ENCODE measurements around the gene CABYR. TPM values are rescaled to one million over a fixed set of nuclear protein-coding genes. Genes with fewer than 3 reads are reported as not detected.

CABYR gene
- total RNA-seq, 1 donor from 2014 or later = 0.74 TPM

GRCh38 chr18:24177499-24178133 is 38.8 kb downstream of the CABYR start:
- TF ChIP-seq, protein P1, sequence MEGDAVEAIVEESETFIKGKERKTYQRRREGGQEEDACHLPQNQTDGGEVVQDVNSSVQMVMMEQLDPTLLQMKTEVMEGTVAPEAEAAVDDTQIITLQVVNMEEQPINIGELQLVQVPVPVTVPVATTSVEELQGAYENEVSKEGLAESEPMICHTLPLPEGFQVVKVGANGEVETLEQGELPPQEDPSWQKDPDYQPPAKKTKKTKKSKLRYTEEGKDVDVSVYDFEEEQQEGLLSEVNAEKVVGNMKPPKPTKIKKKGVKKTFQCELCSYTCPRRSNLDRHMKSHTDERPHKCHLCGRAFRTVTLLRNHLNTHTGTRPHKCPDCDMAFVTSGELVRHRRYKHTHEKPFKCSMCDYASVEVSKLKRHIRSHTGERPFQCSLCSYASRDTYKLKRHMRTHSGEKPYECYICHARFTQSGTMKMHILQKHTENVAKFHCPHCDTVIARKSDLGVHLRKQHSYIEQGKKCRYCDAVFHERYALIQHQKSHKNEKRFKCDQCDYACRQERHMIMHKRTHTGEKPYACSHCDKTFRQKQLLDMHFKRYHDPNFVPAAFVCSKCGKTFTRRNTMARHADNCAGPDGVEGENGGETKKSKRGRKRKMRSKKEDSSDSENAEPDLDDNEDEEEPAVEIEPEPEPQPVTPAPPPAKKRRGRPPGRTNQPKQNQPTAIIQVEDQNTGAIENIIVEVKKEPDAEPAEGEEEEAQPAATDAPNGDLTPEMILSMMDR (IDR thresholded peaks at IDR 0.05) = no peak
- TF ChIP-seq POLR2AphosphoS5 (IDR thresholded peaks at IDR 0.05; ENCODE audit: insufficient read depth in 1 of 2, low read depth in 1 of 2) = no peak
- TF ChIP-seq POLR2A (IDR thresholded peaks at IDR 0.05) = no peak
- intact Hi-C loops (cut with DNase I) = no loop called here
- Histone ChIP-seq H3K4me3 (no peak overlapping the region), H3K9me3 (no peaks in the 10 kb centered on the region), H3K4me1 (no peaks in the 10 kb centered on the region), H3K27ac (no peak overlapping the region), H3K27me3 (no peaks in the 10 kb centered on the region), H3K36me3 (peaks cover 0 to 22% of the 10 kb centered on the region in 2 donors)
- no peak for DNase-seq (ENCODE audit: extremely low spot score in 2 of 2)

- H3K27ac ChIP-seq = no peak overlapping the region
- intact Hi-C loops (cut with DNase I) = no loop called here
- DNase-seq (ENCODE audit: extremely low spot score in 2 of 2) = no peak
These were observed 41.2 kb downstream of the CABYR start for GRCh38 chr18:24180048-24180447.

GRCh38 chr18:24181806-24182205 is 42.9 kb downstream of the CABYR start:
- Histone ChIP-seq H3K9me3 (no peaks in the 10 kb centered on the region), H3K27ac (no peak overlapping the region), H3K27me3 (no peaks in the 10 kb centered on the region), H3K4me3 (no peak overlapping the region), H3K36me3 (peaks cover 0 to 22% of the 10 kb centered on the region in 2 donors), H3K4me1 (no peaks in the 10 kb centered on the region)
- TF ChIP-seq POLR2AphosphoS5 (IDR thresholded peaks at IDR 0.05; ENCODE audit: insufficient read depth in 1 of 2, low read depth in 1 of 2) (no peak), POLR2A (IDR thresholded peaks at IDR 0.05) (no peak)
- TF ChIP-seq, protein P1 (IDR thresholded peaks at IDR 0.05) = no peak
- DNase-seq (ENCODE audit: extremely low spot score in 2 of 2) = no peak
- intact Hi-C loops (cut with DNase I) = no loop called here

More at GRCh38 chr18:24180048-24180447, 41.2 kb downstream of the CABYR start:
- H3K27me3 ChIP-seq = no peaks in the 10 kb centered on the region
- no peak overlapping the region for H3K4me3 ChIP-seq
- peaks cover 0 to 22% of the 10 kb centered on the region in 2 donors for H3K36me3 ChIP-seq
- TF ChIP-seq POLR2AphosphoS5 (IDR thresholded peaks at IDR 0.05; ENCODE audit: insufficient read depth in 1 of 2, low read depth in 1 of 2) = no peak
- TF ChIP-seq, protein P1 (IDR thresholded peaks at IDR 0.05) = no peak
- TF ChIP-seq POLR2A (IDR thresholded peaks at IDR 0.05) = no peak
- H3K4me1 ChIP-seq = no peaks in the 10 kb centered on the region
- no peaks in the 10 kb centered on the region for H3K9me3 ChIP-seq

DNA sequence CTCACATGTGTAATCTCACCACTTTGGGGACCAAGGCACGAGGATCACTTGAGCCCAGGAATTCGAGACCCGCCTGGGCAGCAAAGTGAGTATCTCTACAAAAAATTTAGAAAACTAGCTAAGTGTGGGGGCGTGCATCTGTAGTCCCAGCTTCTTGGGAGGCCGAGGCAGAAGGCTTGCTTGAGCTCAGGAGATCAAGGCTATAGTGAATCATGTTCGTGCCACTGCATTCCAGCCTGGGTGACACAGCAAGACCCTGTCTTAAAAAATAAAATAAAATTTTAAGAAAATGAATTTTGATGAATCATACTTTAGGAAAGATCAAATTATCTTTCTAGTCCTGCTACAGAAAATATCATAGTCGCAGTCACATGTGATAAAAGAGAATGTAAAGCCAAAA is 46.9 kb downstream of the CABYR start:
- no peak overlapping the region for H3K27ac ChIP-seq
- peaks cover 0 to 8% of the 10 kb centered on the region in 2 donors for H3K36me3 ChIP-seq
- H3K27me3 ChIP-seq = no peaks in the 10 kb centered on the region
- intact Hi-C loops (cut with DNase I) = no loop called here
- no peak overlapping the region for H3K4me3 ChIP-seq
- no peaks in the 10 kb centered on the region for H3K4me1 ChIP-seq
- no peaks in the 10 kb centered on the region for H3K9me3 ChIP-seq
- no peak for TF ChIP-seq POLR2A (IDR thresholded peaks at IDR 0.05)
- TF ChIP-seq POLR2AphosphoS5 (IDR thresholded peaks at IDR 0.05; ENCODE audit: insufficient read depth in 1 of 2, low read depth in 1 of 2) = no peak
- TF ChIP-seq, protein P1 (IDR thresholded peaks at IDR 0.05) = no peak
- DNase-seq (ENCODE audit: extremely low spot score in 2 of 2) = no peak

DNA sequence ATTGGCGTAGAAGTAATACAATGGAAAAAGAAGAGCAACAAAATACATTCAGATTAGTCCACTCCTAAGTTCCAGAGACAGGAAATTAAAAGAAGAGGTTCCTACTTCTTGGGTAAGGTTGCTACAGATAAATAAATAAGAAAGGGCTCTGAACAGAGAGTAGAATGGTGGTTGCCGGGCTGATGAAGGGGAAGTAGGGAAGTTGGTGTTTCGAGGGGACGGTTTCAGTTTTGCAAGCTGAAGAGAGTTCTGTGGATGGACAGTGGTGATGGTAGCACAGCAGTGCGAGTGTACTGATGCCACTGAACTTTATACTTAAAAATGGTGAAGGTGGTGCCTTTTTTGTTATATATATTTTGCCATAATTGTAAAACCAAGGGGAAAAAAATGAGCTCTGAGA is 48.2 kb downstream of the CABYR start:
- TF ChIP-seq POLR2AphosphoS5 (IDR thresholded peaks at IDR 0.05; ENCODE audit: insufficient read depth in 1 of 2, low read depth in 1 of 2) (no peak), POLR2A (IDR thresholded peaks at IDR 0.05) (no peak)
- TF ChIP-seq, protein P1 (IDR thresholded peaks at IDR 0.05) = no peak
- Histone ChIP-seq H3K4me3 (no peak overlapping the region), H3K36me3 (no peaks in the 10 kb centered on the region), H3K27me3 (no peaks in the 10 kb centered on the region), H3K4me1 (no peaks in the 10 kb centered on the region), H3K27ac (no peak overlapping the region), H3K9me3 (no peaks in the 10 kb centered on the region)
- intact Hi-C loops (cut with DNase I) = no loop called here
- DNase-seq (ENCODE audit: extremely low spot score in 2 of 2) = no peak
